Measurements from ENCODE around the gene OR14J1.

- TF ChIP-seq REST (IDR thresholded peaks at IDR 0.05; ENCODE audit: insufficient read depth in 1 of 2, low read depth in 2 of 2, low read length in 2 of 2) = no peak
- TF ChIP-seq SIN3A (IDR thresholded peaks at IDR 0.05; ENCODE audit: borderline replicate concordance, insufficient read depth, low read length) = no peak
- no peak for TF ChIP-seq POLR2AphosphoS5 (IDR thresholded peaks at IDR 0.05; ENCODE audit: low read depth, low read length)
Observed at GRCh38 chr6:29263001-29263400, 38.5 kb upstream of the OR14J1 start.

Data from PFSK-1 (cell line).